A549 (cell line): ENCODE results near the gene CHD1L. TPM values are rescaled to one million over a fixed set of nuclear protein-coding genes. Genes with fewer than 3 reads are reported as not detected.

Experiments
- ATAC-seq, 2 experiments: fragments of 200-7000 bp in 1 of 2; fragments of >200 bp in 1 of 2; cut with Nextera tagmentation in 1 of 2; cut with Tn5 transposase in 1 of 2; 3 replicates each; pipeline versions ENCODE4 v1.8.0 to v1.9.1; 2018 to 2020; ENCODE audit warnings: mild to moderate bottlenecking in 1 of 2, moderate library complexity in 1 of 2
- CTCF ChIA-PET: fragments of 300-600 bp; sonication (Branson Sonifier 250); formaldehyde crosslinking; extraction: SDS; loops from one replicate; lab custom pipeline; 2021; ENCODE audit warnings: antibody characterized with exemption, inconsistent platforms; lab: Yijun Ruan, JAX
- POLR2A ChIA-PET: fragments of 350-600 bp; formaldehyde crosslinking; extraction: SDS; loops from one replicate; lab custom pipeline; 2021; ENCODE audit warnings: antibody characterized with exemption, inconsistent platforms; lab: Yijun Ruan, JAX
- DNase-seq, 2 experiments: peaks; one replicate each; pipeline versions ENCODE4 v3.0.0 to v3.0.0-alpha.2; 2011 to 2016; ENCODE audit warnings: low read depth in 1 of 2, low spot score in 1 of 2
- FAIRE-seq: peaks from 2 replicates; lab custom pipeline; 2011; peaks lifted over from hg19 to GRCh38; lab: Jason Lieb, UNC
- H3K27ac ChIP-seq, 2 experiments: fragments of >200 bp; sonication (Bioruptor Twin); formaldehyde crosslinking; 3 replicates each; pipeline ENCODE4 v1.5.1; 2016 to 2017
- H3K4me1 ChIP-seq: fragments of >200 bp; sonication (Bioruptor Twin); formaldehyde crosslinking; 3 replicates; pipeline ENCODE4 v1.6.1; 2016
- H3K4me2 ChIP-seq: fragments of >200 bp; sonication (Bioruptor Twin); formaldehyde crosslinking; 3 replicates; pipeline ENCODE4 v1.6.1; 2016
- H3K4me3 ChIP-seq: fragments of >200 bp; sonication (Bioruptor Twin); formaldehyde crosslinking; 3 replicates; pipeline ENCODE4 v1.5.1; 2016
- H3K9me3 ChIP-seq: fragments of >200 bp; sonication (Bioruptor Twin); formaldehyde crosslinking; 3 replicates; pipeline ENCODE4 v1.6.1; 2016
- BCL3 ChIP-seq: fragments of >200 bp; sonication (Bioruptor Twin); formaldehyde crosslinking; IDR thresholded peaks from 3 replicates; pipeline ENCODE4 v1.6.1; 2016
- BHLHE40 ChIP-seq: IDR thresholded peaks from 2 replicates; pipeline ENCODE4 v1.6.1; 2012; ENCODE audit warnings: low read depth, low read length, inconsistent platforms
- CBX8 ChIP-seq: fragments of 200-600 bp; sonication (generic); IDR thresholded peaks from 2 replicates; pipeline ENCODE4 v1.6.1; 2016
- CEBPB ChIP-seq, 2 experiments: fragments of >200 bp in 1 of 2; sonication (Bioruptor Twin) in 1 of 2; formaldehyde crosslinking in 1 of 2; IDR thresholded peaks; 2 replicates each; pipeline ENCODE4 v1.6.1; 2012 to 2016
- CHD4 ChIP-seq: fragments of 200-600 bp; sonication (generic); IDR thresholded peaks from 2 replicates; pipeline ENCODE4 v1.6.1; 2016; ENCODE audit warnings: antibody characterized with exemption, mild to moderate bottlenecking, borderline replicate concordance
- EHMT2 ChIP-seq: fragments of 200-600 bp; sonication (generic); IDR thresholded peaks from 2 replicates; pipeline ENCODE4 v1.6.1; 2016; ENCODE audit warnings: antibody characterized with exemption, low read depth, mild to moderate bottlenecking, moderate library complexity
- EP300 ChIP-seq, 2 experiments: fragments of >200 bp; sonication (Bioruptor Twin); formaldehyde crosslinking; IDR thresholded peaks; 2 replicates in 1 of 2; 3 replicates in 1 of 2; pipeline ENCODE4 v1.6.1; 2016 to 2017
- ESRRA ChIP-seq: fragments of 150-350 bp; IDR thresholded peaks from 2 replicates; pipeline ENCODE4 v1.6.1; 2014; ENCODE audit warnings: mild to moderate bottlenecking, low read length, borderline replicate concordance
- FOSB ChIP-seq: fragments of 250-450 bp; sonication (Bioruptor Pico); IDR thresholded peaks from 2 replicates; pipeline ENCODE4 v1.5.0; 2020; ENCODE audit warnings: mild to moderate bottlenecking, moderate library complexity
- FOSL2 ChIP-seq, 2 experiments: fragments of 450-650 bp in 1 of 2; fragments of >200 bp in 1 of 2; sonication (Bioruptor Twin) in 1 of 2; formaldehyde crosslinking; IDR thresholded peaks; 2 replicates each; pipeline versions ENCODE4 v1.5.0 to v1.6.1; 2016 to 2020; ENCODE audit warnings: mild to moderate bottlenecking in 1 of 2, moderate library complexity in 1 of 2
- FOXS1 ChIP-seq: fragments of 250-450 bp; sonication (Bioruptor Pico); IDR thresholded peaks from 2 replicates; pipeline ENCODE4 v1.5.0; 2020; ENCODE audit warnings: mild to moderate bottlenecking, moderate library complexity
- HOXB13 ChIP-seq: fragments of 250-450 bp; sonication (Bioruptor Pico); IDR thresholded peaks from 2 replicates; pipeline ENCODE4 v1.5.0; 2020; ENCODE audit warnings: low read depth, mild to moderate bottlenecking, moderate library complexity
- HOXB5 ChIP-seq: fragments of 250-450 bp; sonication (Bioruptor Pico); IDR thresholded peaks from 2 replicates; pipeline ENCODE4 v1.5.0; 2020; ENCODE audit warnings: mild to moderate bottlenecking, moderate library complexity
- JUNB ChIP-seq: fragments of >200 bp; sonication (Bioruptor Twin); formaldehyde crosslinking; IDR thresholded peaks from 2 replicates; pipeline ENCODE4 v1.6.1; 2016
- KDM5A ChIP-seq: fragments of 200-600 bp; sonication (generic); IDR thresholded peaks from 2 replicates; pipeline ENCODE4 v1.6.1; 2016; ENCODE audit warnings: antibody characterized with exemption, mild to moderate bottlenecking
- POLR2AphosphoS2 ChIP-seq: conservative IDR thresholded peaks from 2 replicates; pipeline ENCODE4 v1.6.1; 2012; ENCODE audit warnings: low read length, improper control_type of control experiment, inconsistent platforms
- RCOR1 ChIP-seq: fragments of 150-350 bp; IDR thresholded peaks from 2 replicates; pipeline ENCODE4 v1.6.1; 2014; ENCODE audit warnings: antibody characterized with exemption, low read length, low read depth
- RNF2 ChIP-seq: fragments of 200-600 bp; sonication (generic); IDR thresholded peaks from 2 replicates; pipeline ENCODE4 v1.6.1; 2016; ENCODE audit warnings: low read depth, mild to moderate bottlenecking, antibody characterized with exemption, moderate library complexity, borderline replicate concordance
- TFCP2L1 ChIP-seq: fragments of 250-450 bp; sonication (Bioruptor Pico); IDR thresholded peaks from 2 replicates; pipeline ENCODE4 v1.5.0; 2021; ENCODE audit warnings: mild to moderate bottlenecking
- ZC3H11A ChIP-seq: fragments of 450-650 bp; IDR thresholded peaks from 2 replicates; pipeline ENCODE4 v1.6.1; 2014; ENCODE audit warnings: antibody characterized with exemption, mild to moderate bottlenecking
- ZFP36 ChIP-seq: fragments of 450-650 bp; IDR thresholded peaks from 2 replicates; pipeline ENCODE4 v1.6.1; 2014; ENCODE audit warnings: borderline replicate concordance; ENCODE audit not compliant: partially characterized antibody
- ZSCAN20 ChIP-seq: fragments of 250-450 bp; sonication (Bioruptor Pico); IDR thresholded peaks from 2 replicates; pipeline ENCODE4 v1.8.0; 2022; ENCODE audit warnings: mild to moderate bottlenecking, moderate library complexity
- WGBS: methylation state at CpG from one replicate; pipeline ENCODE4 v1.1.6; 2017; ENCODE audit errors: missing lambda C conversion rate; 5-methylcytosine and 5-hydroxymethylcytosine counted together
- polyA plus RNA-seq, 4 experiments: library from polyadenylated mRNA; depleted of rRNA in 3 of 4; stranded (reverse); fragments of >200 nt; fragmentation: RNase III in 1 of 4; extraction: RNeasy Plus Mini Kit Qiagen cat#74134 plus additional on column Dnase treatment in 1 of 4; gene quantifications; 2 replicates in 3 of 4; 3 replicates in 1 of 4; pipeline ENCODE4 v1.2.3, GENCODE V29; 2011 to 2017

The CHD1L gene
- polyA plus RNA-seq, 2 of the 4 experiments (the other 2 are of a cell fraction) = 37.0 to 61.2 TPM

GRCh38 chr1:147266381-147266780, 23.9 kb downstream of the CHD1L start (continued):
- TF ChIP-seq FOSB = no peak

- FAIRE-seq (no peak), ATAC-seq (no peak)
- POLR2A ChIA-PET = no interaction called here
- WGBS = 89% methylated on average over 4 of the region's 4 CpGs
- H3K4me2 ChIP-seq = no peak overlapping the region
- TF ChIP-seq BCL3 = no peak
- no peak for TF ChIP-seq RNF2
- no peak for TF ChIP-seq ESRRA
- TF ChIP-seq ZC3H11A = no peak
- no peak for TF ChIP-seq POLR2AphosphoS2
- TF ChIP-seq, all 56 proteins: peak for 0
- Histone ChIP-seq H3K4me3 (no peak overlapping the region), H3K27ac (no peak overlapping the region), H3K9me3 (no peaks in the 10 kb centered on the region), H3K4me1 (peaks cover 2% of the 10 kb centered on the region; the same call in 1 of the 3 replicates)
- DNase-seq = no peak
- CTCF ChIA-PET = no interaction called here
Measured at GRCh38 chr1:147267711-147268110, 25.2 kb downstream of the CHD1L start.

GRCh38 chr1:147270721-147271120, 28.2 kb downstream of the CHD1L start:
- H3K27ac ChIP-seq = no peak overlapping the region
- ChIA-PET POLR2A (no interaction called here), CTCF (interaction anchor here (1.1 kb wide), 1 partner anchor 10 kb away, joined by 4 read pairs; no protein-coding TSS in a partner anchor)
- no peaks in the 10 kb centered on the region for H3K9me3 ChIP-seq
- no peak for TF ChIP-seq BHLHE40
- TF ChIP-seq ZFP36 = no peak
- no peak for TF ChIP-seq FOXS1 (CRISPR knock-in tag)
- TF ChIP-seq CBX8 = no peak
- TF ChIP-seq RCOR1 = no peak
- no peak for TF ChIP-seq JUNB
- no peak for TF ChIP-seq POLR2AphosphoS2
- no peak for TF ChIP-seq FOSL2 (IDR thresholded peaks at IDR 0.05)
- TF ChIP-seq FOSL2 (CRISPR knock-in tag; IDR thresholded peaks at IDR 0.05) = no peak
- no peak for TF ChIP-seq HOXB13 (CRISPR knock-in tag)
- no peak for TF ChIP-seq HOXB5 (CRISPR knock-in tag)
- TF ChIP-seq CEBPB (IDR thresholded peaks at IDR 0.05) = no peak
- TF ChIP-seq TFCP2L1 (CRISPR knock-in tag) = no peak
- TF ChIP-seq CHD4 = no peak
- no peak for TF ChIP-seq BCL3
- ATAC-seq (no peak), DNase-seq (no peak), FAIRE-seq (no peak)
- H3K4me1 ChIP-seq = peaks cover 13% of the 10 kb centered on the region
- no peak overlapping the region for H3K4me3 ChIP-seq
- 67% methylated on average over 2 of the region's 2 CpGs for WGBS
- no peak overlapping the region for H3K4me2 ChIP-seq

- Histone ChIP-seq H3K4me3 (no peak overlapping the region), H3K4me2 (no peak overlapping the region), H3K9me3 (no peaks in the 10 kb centered on the region), H3K4me1 (peaks cover 13% of the 10 kb centered on the region), H3K27ac (no peak overlapping the region)
- WGBS = 49% methylated on average over 3 of the region's 3 CpGs
- CTCF ChIA-PET = interaction anchor here (1.3 to 5.1 kb wide), 5 partner anchors 8 to 621 kb away, joined by 3 to 24 read pairs (median 18); partner anchors contain the start of gene CHD1L
- DNase-seq (no peak), FAIRE-seq (no peak), ATAC-seq (no peak)
- POLR2A ChIA-PET = no interaction called here
- TF ChIP-seq EHMT2 (no peak), KDM5A (no peak), ZSCAN20 (no peak), JUNB (no peak), EP300 (IDR thresholded peaks at IDR 0.05) (no peak)
Measured at GRCh38 chr1:147272042-147272441, 29.6 kb downstream of the CHD1L start.
